ENCODE measurements around the gene FOXP1.

DNA sequence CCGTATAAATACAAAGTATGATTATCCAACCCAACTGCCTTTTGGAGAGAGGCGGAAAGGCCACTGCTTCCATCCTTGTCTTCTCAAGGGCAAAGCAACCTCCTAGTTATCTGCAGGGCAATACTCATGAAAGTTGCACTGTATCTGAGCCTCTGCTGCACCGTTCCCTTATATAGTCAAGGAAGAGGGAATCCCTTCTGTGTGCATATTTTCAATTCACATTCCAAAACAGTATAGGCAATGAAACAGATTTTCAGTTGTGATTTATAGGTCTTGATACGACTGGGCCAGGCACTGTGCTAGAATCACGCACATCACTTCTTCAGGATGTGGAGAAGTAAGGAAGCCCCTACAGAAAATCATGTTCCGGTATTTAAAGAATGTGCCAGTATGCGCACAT lies 455.7 kb downstream of the FOXP1 start:
- TF ChIP-seq, protein P1, sequence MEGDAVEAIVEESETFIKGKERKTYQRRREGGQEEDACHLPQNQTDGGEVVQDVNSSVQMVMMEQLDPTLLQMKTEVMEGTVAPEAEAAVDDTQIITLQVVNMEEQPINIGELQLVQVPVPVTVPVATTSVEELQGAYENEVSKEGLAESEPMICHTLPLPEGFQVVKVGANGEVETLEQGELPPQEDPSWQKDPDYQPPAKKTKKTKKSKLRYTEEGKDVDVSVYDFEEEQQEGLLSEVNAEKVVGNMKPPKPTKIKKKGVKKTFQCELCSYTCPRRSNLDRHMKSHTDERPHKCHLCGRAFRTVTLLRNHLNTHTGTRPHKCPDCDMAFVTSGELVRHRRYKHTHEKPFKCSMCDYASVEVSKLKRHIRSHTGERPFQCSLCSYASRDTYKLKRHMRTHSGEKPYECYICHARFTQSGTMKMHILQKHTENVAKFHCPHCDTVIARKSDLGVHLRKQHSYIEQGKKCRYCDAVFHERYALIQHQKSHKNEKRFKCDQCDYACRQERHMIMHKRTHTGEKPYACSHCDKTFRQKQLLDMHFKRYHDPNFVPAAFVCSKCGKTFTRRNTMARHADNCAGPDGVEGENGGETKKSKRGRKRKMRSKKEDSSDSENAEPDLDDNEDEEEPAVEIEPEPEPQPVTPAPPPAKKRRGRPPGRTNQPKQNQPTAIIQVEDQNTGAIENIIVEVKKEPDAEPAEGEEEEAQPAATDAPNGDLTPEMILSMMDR (IDR thresholded peaks at IDR 0.05; ENCODE audit: low read depth, low read length, poor library complexity, severe bottlenecking): no peak
- no peak for TF ChIP-seq EZH2phosphoT487 (IDR thresholded peaks at IDR 0.05; ENCODE audit: borderline replicate concordance, low read length)
